Measurements from ENCODE around the gene DOCK2. TPM values are rescaled to one million over a fixed set of nuclear protein-coding genes. Genes with fewer than 3 reads are reported as not detected.
A peak's percentile ranks its signal among the peaks of the same experiment; 100 is the strongest.

Gene DOCK2
- total RNA-seq, 3 donors from 2014 or later: 13.4 to 43.8 (median 19.8) TPM

DNA sequence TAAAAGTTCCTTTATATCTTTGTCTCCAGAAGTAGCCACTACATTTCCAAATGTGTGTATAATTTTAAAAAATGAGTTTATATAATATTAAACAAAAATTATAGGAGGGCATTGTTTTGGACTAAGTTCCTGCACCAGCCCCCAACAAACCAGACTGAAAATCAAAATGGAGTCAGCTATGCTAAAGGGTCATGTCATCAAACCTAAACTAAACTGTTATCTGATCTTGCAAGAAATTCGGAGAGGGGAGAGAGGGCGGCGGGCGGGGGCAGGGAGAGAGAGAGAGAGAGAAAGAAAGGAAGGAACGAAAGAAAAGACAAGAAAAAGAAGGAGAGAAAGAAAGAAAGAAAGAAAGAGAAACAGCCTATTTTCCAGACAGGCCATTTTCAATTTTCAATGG lies 63.5 kb downstream of the DOCK2 start:
- intact Hi-C loops (cut with DNase I; ENCODE audit: low total_unique reads): no loop called here
- DNase-seq (ENCODE audit: low spot score in 2 of 2): no peak
- H3K9me3 ChIP-seq: no peaks in the 10 kb centered on the region
- TF ChIP-seq POLR2A (IDR thresholded peaks at IDR 0.05) (no peak), POLR2AphosphoS5 (IDR thresholded peaks at IDR 0.05) (no peak)
- TF ChIP-seq, protein P1, sequence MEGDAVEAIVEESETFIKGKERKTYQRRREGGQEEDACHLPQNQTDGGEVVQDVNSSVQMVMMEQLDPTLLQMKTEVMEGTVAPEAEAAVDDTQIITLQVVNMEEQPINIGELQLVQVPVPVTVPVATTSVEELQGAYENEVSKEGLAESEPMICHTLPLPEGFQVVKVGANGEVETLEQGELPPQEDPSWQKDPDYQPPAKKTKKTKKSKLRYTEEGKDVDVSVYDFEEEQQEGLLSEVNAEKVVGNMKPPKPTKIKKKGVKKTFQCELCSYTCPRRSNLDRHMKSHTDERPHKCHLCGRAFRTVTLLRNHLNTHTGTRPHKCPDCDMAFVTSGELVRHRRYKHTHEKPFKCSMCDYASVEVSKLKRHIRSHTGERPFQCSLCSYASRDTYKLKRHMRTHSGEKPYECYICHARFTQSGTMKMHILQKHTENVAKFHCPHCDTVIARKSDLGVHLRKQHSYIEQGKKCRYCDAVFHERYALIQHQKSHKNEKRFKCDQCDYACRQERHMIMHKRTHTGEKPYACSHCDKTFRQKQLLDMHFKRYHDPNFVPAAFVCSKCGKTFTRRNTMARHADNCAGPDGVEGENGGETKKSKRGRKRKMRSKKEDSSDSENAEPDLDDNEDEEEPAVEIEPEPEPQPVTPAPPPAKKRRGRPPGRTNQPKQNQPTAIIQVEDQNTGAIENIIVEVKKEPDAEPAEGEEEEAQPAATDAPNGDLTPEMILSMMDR (IDR thresholded peaks at IDR 0.05): no peak
- H3K36me3 ChIP-seq: no peaks in the 10 kb centered on the region
- no peaks in the 10 kb centered on the region for H3K4me1 ChIP-seq
- no peak overlapping the region for H3K4me3 ChIP-seq
- no peaks in the 10 kb centered on the region for H3K27me3 ChIP-seq
- no peak overlapping the region for H3K27ac ChIP-seq

DNA sequence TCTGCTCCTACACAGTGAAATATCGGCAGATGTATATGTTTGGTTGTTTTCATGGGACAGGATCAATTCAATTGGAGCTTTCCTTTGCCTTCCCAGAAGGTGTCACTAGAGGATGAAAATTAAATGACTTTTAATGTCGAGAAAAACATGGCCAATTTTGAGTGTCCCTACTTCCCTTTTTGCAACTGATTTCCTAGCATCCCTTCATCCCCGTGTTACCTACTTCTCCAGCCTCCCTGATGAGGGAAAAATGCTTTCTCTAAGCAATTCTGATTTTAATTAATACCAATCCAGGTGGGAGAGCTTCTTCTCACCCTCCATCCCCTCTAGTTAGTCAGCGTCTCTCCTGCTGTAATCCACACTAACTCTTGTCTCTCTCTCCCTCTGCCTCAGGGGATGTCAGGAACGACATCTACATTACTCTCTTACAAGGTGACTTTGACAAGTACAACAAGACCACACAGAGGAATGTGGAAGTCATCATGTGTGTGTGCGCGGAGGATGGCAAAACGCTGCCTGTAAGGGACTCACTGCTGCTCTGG lies 64.9 kb downstream of the DOCK2 start:
- intact Hi-C loops (cut with DNase I; ENCODE audit: low total_unique reads): no loop called here
- Histone ChIP-seq H3K4me1 (no peaks in the 10 kb centered on the region), H3K36me3 (no peaks in the 10 kb centered on the region), H3K9me3 (no peaks in the 10 kb centered on the region), H3K27me3 (no peaks in the 10 kb centered on the region), H3K4me3 (no peak overlapping the region), H3K27ac (no peak overlapping the region)
- TF ChIP-seq, protein P1 (IDR thresholded peaks at IDR 0.05): peak in 2 of 3 donors; percentile 29 to 69
- TF ChIP-seq POLR2A (IDR thresholded peaks at IDR 0.05): no peak
- DNase-seq (ENCODE audit: low spot score in 2 of 2): no peak

DNA sequence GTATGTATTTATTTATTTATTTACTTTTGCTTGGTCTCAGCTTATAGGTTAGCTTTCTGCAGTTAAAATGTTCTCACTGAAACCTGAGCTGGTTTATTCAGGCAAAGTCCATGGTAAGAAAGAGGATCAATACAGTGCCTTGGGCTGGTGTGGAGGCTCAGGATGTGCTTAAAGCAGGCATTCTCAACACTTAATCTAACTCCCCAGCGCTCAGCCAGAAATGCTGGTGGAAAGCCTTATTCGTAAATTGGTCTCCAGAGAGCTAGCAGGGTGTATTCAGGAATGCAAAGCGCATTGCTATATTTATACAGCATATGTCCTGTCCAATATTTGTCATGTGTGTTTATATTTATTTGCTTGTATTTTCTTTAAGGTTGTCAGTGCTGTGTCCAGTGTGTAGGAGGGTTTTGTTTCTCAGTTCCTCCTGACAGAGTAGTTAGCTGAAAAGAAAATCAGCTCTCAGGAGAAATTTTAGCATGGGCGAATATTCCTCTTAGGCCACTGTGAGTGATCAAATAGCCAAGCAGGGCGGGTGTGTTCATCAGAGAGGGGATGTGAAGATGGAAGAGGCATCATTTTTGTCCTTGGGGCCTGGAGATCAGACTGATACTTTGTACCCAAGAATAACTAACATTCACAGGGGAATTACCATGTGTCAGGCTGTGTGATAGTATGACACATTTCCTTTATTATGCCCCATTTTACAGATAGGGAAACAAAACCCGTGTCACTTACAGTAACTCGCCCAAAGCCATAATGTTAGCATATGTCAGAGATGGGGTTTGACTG lies 65.8 kb downstream of the DOCK2 start:
- DNase-seq (ENCODE audit: low spot score in 2 of 2): no peak
- intact Hi-C loops (cut with DNase I; ENCODE audit: low total_unique reads): no loop called here
- TF ChIP-seq POLR2AphosphoS5 (IDR thresholded peaks at IDR 0.05) (no peak), POLR2A (IDR thresholded peaks at IDR 0.05) (no peak)
- TF ChIP-seq, protein P1 (IDR thresholded peaks at IDR 0.05): no peak

DNA sequence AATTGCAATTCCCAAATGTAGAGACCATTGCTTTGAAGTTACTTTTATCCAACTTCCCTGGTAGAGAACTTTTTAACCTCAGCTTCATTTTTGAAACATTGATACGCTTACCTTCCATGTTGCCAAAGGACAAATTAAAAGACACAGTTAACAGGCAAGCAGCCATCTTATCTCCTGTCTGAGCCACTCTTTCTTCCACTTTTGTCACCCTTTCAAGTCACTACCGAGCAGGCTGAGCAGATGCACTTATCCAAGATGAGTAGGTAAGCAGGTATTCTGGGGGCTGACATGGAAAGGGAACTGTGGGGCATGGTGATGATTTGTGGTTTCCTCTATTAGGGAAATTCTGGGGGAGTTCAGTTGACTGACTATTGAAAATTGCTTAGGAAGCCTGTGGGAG lies 66.7 kb downstream of the DOCK2 start:
- no peak for DNase-seq (ENCODE audit: low spot score in 2 of 2)
- TF ChIP-seq, protein P1 (IDR thresholded peaks at IDR 0.05): no peak
- no peak for TF ChIP-seq POLR2AphosphoS5 (IDR thresholded peaks at IDR 0.05)
- no peak for TF ChIP-seq POLR2A (IDR thresholded peaks at IDR 0.05)
- no peaks in the 10 kb centered on the region for H3K4me1 ChIP-seq
- intact Hi-C loops (cut with DNase I; ENCODE audit: low total_unique reads): no loop called here
- no peak overlapping the region for H3K27ac ChIP-seq
- no peaks in the 10 kb centered on the region for H3K9me3 ChIP-seq
- H3K4me3 ChIP-seq: no peak overlapping the region
- no peaks in the 10 kb centered on the region for H3K27me3 ChIP-seq
- H3K36me3 ChIP-seq: no peaks in the 10 kb centered on the region

More for the DNA sequence above, 65.8 kb downstream of the DOCK2 start:
- H3K9me3 ChIP-seq: no peaks in the 10 kb centered on the region
- no peak overlapping the region for H3K27ac ChIP-seq
- no peak overlapping the region for H3K4me3 ChIP-seq
- H3K36me3 ChIP-seq: no peaks in the 10 kb centered on the region
- H3K27me3 ChIP-seq: no peaks in the 10 kb centered on the region
- H3K4me1 ChIP-seq: no peaks in the 10 kb centered on the region

DNA sequence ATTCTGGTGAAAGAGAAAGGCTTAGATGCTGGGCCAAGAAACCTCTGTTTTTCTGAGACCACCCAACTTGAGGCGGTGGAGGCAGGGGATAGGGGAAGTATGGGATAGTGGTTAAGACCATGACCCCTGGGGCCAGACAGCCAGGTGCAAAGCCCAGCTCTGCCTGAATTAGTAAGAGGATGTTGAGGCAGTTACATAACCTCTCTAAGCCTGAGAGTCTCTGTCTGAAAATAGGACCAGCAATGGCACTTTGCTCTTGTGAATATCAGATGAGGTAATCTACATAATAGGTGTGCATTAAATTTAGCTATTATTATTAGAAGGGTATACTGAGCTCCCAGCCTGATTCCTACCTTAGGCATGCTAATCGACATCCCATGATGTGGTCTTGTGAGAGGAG lies 68.2 kb downstream of the DOCK2 start:
- Histone ChIP-seq H3K9me3 (no peaks in the 10 kb centered on the region), H3K4me1 (no peaks in the 10 kb centered on the region), H3K27me3 (no peaks in the 10 kb centered on the region), H3K27ac (no peak overlapping the region), H3K36me3 (no peaks in the 10 kb centered on the region), H3K4me3 (no peak overlapping the region)
- intact Hi-C loops (cut with DNase I; ENCODE audit: low total_unique reads): no loop called here
- TF ChIP-seq POLR2A (IDR thresholded peaks at IDR 0.05): no peak
- TF ChIP-seq POLR2AphosphoS5 (IDR thresholded peaks at IDR 0.05): no peak
- TF ChIP-seq, protein P1 (IDR thresholded peaks at IDR 0.05): no peak
- no peak for DNase-seq (ENCODE audit: low spot score in 2 of 2)
